ENCODE data around the gene ATP1A4.

- TF ChIP-seq EZH2 (IDR thresholded peaks at IDR 0.05; ENCODE audit: insufficient read depth, poor library complexity, severe bottlenecking) (no peak), EZH2phosphoT487 (IDR thresholded peaks at IDR 0.05; ENCODE audit: insufficient read depth, low read depth) (no peak)
Observed at GRCh38 chr1:160225345-160225744, 73.9 kb downstream of the ATP1A4 start.
